Sigmoid colon (tissue), 4 donors: ENCODE data around the gene FABP2.
"Not testable (repeated sequence)": the region's sequence is repeated elsewhere in the genome, so short reads cannot be mapped to it uniquely, and the experiment has no call there.

Source experiments
- EP300 ChIP-seq, 4 donors: sonication (generic); formaldehyde crosslinking; IDR thresholded peaks; one replicate each; pipeline ENCODE4 v1.6.1; 2017; ENCODE audit warnings: antibody characterized with exemption in 4 of 4
- POLR2A ChIP-seq, 2 donors: fragments of 450-650 bp; IDR thresholded peaks; one replicate each; pipeline ENCODE4 v1.6.1; 2016; ENCODE audit warnings: antibody characterized with exemption in 2 of 2, mild to moderate bottlenecking in 2 of 2, moderate library complexity in 2 of 2
- TF ChIP-seq, protein P1 (sequence below), 4 experiments: fragments of 450-650 bp in 3 of 4; fragments of 200-600 bp in 1 of 4; IDR thresholded peaks; one replicate each; pipeline ENCODE4 v1.5.1; 2016 to 2019; ENCODE audit warnings: antibody characterized with exemption in 4 of 4, mild to moderate bottlenecking in 3 of 4, moderate library complexity in 2 of 4

GRCh38 chr4:119279945-119280344, 42.0 kb downstream of the FABP2 start:
- TF ChIP-seq, protein P1, sequence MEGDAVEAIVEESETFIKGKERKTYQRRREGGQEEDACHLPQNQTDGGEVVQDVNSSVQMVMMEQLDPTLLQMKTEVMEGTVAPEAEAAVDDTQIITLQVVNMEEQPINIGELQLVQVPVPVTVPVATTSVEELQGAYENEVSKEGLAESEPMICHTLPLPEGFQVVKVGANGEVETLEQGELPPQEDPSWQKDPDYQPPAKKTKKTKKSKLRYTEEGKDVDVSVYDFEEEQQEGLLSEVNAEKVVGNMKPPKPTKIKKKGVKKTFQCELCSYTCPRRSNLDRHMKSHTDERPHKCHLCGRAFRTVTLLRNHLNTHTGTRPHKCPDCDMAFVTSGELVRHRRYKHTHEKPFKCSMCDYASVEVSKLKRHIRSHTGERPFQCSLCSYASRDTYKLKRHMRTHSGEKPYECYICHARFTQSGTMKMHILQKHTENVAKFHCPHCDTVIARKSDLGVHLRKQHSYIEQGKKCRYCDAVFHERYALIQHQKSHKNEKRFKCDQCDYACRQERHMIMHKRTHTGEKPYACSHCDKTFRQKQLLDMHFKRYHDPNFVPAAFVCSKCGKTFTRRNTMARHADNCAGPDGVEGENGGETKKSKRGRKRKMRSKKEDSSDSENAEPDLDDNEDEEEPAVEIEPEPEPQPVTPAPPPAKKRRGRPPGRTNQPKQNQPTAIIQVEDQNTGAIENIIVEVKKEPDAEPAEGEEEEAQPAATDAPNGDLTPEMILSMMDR (IDR thresholded peaks at IDR 0.05), result not testable (repeated sequence)
- TF ChIP-seq EP300, POLR2A (IDR thresholded peaks at IDR 0.05): not testable (repeated sequence)
